DND-41 (cell line): ENCODE results near the gene MTHFR.

Source experiments
- CTCF ChIP-seq: IDR thresholded peaks from 2 replicates; pipeline ENCODE4 v1.5.1; 2012; ENCODE audit warnings: borderline replicate concordance, low read length, moderate library complexity, mild to moderate bottlenecking; ENCODE audit not compliant: poor library complexity, severe bottlenecking; ENCODE audit errors: extremely low read depth
- EZH2 ChIP-seq: IDR thresholded peaks from 3 replicates; pipeline ENCODE4 v1.6.1; 2012; ENCODE audit warnings: borderline replicate concordance, low read depth, mild to moderate bottlenecking, moderate library complexity, low read length, inconsistent platforms; ENCODE audit not compliant: severe bottlenecking

DNA sequence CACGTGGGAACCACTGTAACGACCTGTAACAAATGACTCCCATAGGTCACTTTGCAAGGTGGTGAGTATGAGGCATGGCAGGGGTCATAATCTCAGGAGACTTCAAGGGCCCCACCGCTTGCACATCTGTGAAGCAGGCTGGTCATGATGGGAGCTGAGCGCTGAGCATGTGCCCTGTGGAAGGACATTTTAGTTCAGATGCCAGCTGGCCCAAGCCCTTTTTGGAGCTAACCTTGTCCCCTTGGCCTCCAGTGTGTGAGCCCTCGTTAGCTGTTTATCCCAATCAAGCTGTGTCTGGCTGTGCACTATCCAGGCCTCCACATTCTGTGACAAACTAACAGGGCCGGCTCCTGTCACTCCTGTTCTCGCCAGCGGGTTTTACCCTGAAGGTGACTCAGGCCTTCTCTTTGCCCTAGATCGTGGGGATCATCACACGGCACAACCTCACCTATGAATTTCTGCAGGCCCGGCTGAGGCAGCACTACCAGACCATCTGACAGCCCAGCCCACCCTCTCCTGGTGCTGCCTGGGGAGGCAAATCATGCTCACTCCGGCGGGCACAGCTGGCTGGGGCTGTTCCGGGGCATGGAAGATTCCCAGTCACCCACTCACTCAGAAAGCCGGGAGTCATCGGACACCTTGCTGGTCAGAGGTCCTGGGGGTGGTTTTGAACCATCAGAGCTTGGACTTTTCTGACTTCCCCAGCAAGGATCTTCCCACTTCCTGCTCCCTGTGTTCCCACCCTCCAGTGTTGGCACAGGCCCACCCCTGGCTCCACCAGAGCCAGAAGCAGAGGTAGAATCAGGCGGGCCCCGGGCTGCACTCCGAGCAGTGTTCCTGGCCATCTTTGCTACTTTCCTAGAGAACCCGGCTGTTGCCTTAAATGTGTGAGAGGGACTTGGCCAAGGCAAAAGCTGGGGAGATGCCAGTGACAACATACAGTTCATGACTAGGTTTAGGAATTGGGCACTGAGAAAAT is 34.3 kb upstream of the MTHFR start:
- TF ChIP-seq CTCF (no peak), EZH2 (no peak)
